Esophagus squamous epithelium (tissue), 4 donors: Measurements from ENCODE around the gene CCDC136.

ENCODE experiments used
- CTCF ChIP-seq, 6 experiments: fragments of 450-650 bp in 4 of 6; fragments of 200-600 bp in 2 of 6; sonication (generic) in 2 of 6; IDR thresholded peaks; one replicate each; pipeline ENCODE4 v1.5.1; 2016 to 2019; ENCODE audit warnings: antibody characterized with exemption in 6 of 6, mild to moderate bottlenecking in 4 of 6, moderate library complexity in 4 of 6
- POLR2A ChIP-seq, 4 donors: fragments of 450-650 bp; IDR thresholded peaks; one replicate each; pipeline ENCODE4 v1.6.1; 2017; ENCODE audit warnings: antibody characterized with exemption in 4 of 4, mild to moderate bottlenecking in 4 of 4, moderate library complexity in 3 of 4

- TF ChIP-seq CTCF (IDR thresholded peaks at IDR 0.05): no peak
- TF ChIP-seq POLR2A (IDR thresholded peaks at IDR 0.05): no peak
These were observed 75.5 kb downstream of the CCDC136 start for GRCh38 chr7:128867241-128867640.
